Tibial nerve (tissue), 4 donors: ENCODE data around the gene COL25A1.
A peak's percentile ranks its signal among the peaks of the same experiment; 100 is the strongest.

ENCODE experiments used
- EP300 ChIP-seq, 2 donors: sonication (generic); formaldehyde crosslinking; IDR thresholded peaks; one replicate each; pipeline ENCODE4 v1.6.1; 2017; ENCODE audit warnings: antibody characterized with exemption in 2 of 2, mild to moderate bottlenecking in 1 of 2
- TF ChIP-seq, protein P1 (sequence below), 5 experiments: fragments of 200-600 bp in 3 of 5; fragments of 450-650 bp in 2 of 5; sonication (generic) in 3 of 5; IDR thresholded peaks; one replicate each; pipeline ENCODE4 v1.5.1; 2016 to 2019; ENCODE audit warnings: antibody characterized with exemption in 5 of 5, mild to moderate bottlenecking in 3 of 5, moderate library complexity in 2 of 5

DNA sequence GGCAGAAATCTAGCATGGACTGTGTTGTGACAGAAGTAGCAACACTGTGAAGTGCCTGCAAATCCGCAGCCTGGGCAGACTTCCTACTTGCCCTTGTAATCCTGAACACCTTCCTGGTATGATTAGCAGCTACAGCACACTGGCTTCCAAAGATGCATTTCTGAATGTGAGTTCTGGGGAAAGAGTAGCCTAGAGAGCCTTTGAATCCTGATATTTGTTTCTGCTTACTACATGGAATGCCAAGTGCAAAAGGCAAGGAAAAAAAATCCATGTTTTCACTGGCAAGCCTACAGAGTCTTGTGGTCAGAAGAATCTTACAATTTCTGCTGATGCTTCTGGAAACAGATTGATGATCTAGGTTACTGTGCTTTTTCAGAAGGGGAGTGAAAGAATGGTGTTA, 223.7 kb downstream of the COL25A1 start:
- TF ChIP-seq, protein P1, sequence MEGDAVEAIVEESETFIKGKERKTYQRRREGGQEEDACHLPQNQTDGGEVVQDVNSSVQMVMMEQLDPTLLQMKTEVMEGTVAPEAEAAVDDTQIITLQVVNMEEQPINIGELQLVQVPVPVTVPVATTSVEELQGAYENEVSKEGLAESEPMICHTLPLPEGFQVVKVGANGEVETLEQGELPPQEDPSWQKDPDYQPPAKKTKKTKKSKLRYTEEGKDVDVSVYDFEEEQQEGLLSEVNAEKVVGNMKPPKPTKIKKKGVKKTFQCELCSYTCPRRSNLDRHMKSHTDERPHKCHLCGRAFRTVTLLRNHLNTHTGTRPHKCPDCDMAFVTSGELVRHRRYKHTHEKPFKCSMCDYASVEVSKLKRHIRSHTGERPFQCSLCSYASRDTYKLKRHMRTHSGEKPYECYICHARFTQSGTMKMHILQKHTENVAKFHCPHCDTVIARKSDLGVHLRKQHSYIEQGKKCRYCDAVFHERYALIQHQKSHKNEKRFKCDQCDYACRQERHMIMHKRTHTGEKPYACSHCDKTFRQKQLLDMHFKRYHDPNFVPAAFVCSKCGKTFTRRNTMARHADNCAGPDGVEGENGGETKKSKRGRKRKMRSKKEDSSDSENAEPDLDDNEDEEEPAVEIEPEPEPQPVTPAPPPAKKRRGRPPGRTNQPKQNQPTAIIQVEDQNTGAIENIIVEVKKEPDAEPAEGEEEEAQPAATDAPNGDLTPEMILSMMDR (IDR thresholded peaks at IDR 0.05) = no peak
- peak in 1 of 2 donors; percentile 75 for TF ChIP-seq EP300 (IDR thresholded peaks at IDR 0.05)
